Hepatocyte (in vitro differentiated cells): ENCODE data around the gene HAUS1. TPM values are rescaled to one million over a fixed set of nuclear protein-coding genes. Genes with fewer than 3 reads are reported as not detected.

Experiments used
- DNase-seq: peaks from one replicate; pipeline ENCODE4 v3.0.0-alpha.2; 2016; ENCODE audit warnings: low spot score
- H2AFZ ChIP-seq: fragments of 200-600 bp; sonication (generic); 2 replicates; pipeline ENCODE4 v1.6.0; 2016; ENCODE audit warnings: antibody characterized with exemption, mild to moderate bottlenecking
- H3K27ac ChIP-seq: fragments of 200-600 bp; sonication (generic); 2 replicates; pipeline ENCODE4 v1.5.1; 2016; ENCODE audit warnings: mild to moderate bottlenecking
- H3K27me3 ChIP-seq: fragments of 200-600 bp; sonication (generic); 2 replicates; pipeline ENCODE4 v1.6.1; 2016
- H3K36me3 ChIP-seq: fragments of 200-600 bp; sonication (generic); replicated peaks from 2 replicates; pipeline ENCODE4 v1.5.1; 2016; ENCODE audit warnings: low read depth; ENCODE audit not compliant: insufficient read depth
- H3K4me1 ChIP-seq: fragments of 200-600 bp; sonication (generic); 2 replicates; pipeline ENCODE4 v1.5.1; 2016; ENCODE audit warnings: mild to moderate bottlenecking, moderate library complexity; ENCODE audit not compliant: insufficient read depth
- H3K4me2 ChIP-seq: fragments of 200-600 bp; sonication (generic); 2 replicates; pipeline ENCODE4 v1.6.0; 2016
- H3K4me3 ChIP-seq: fragments of 200-600 bp; sonication (generic); 2 replicates; pipeline ENCODE4 v1.5.1; 2016; ENCODE audit warnings: mild to moderate bottlenecking
- H3K79me2 ChIP-seq: fragments of 200-600 bp; sonication (generic); 2 replicates; pipeline ENCODE4 v1.6.0; 2017; ENCODE audit warnings: mild to moderate bottlenecking
- H3K9me2 ChIP-seq: fragments of 200-600 bp; sonication (generic); replicated peaks from 2 replicates; pipeline ENCODE4 v1.6.0; 2017; ENCODE audit warnings: mild to moderate bottlenecking; ENCODE audit not compliant: insufficient read depth
- H3K9me3 ChIP-seq: fragments of 200-600 bp; sonication (generic); 2 replicates; pipeline ENCODE4 v1.5.1; 2016; ENCODE audit warnings: low read depth, mild to moderate bottlenecking
- H4K20me1 ChIP-seq: fragments of 200-600 bp; sonication (generic); 2 replicates; pipeline ENCODE4 v1.6.0; 2016; ENCODE audit warnings: mild to moderate bottlenecking; ENCODE audit not compliant: insufficient read depth, poor library complexity, severe bottlenecking
- EZH2 ChIP-seq: fragments of 200-600 bp; sonication (generic); IDR thresholded peaks from 2 replicates; pipeline ENCODE4 v1.6.1; 2016; ENCODE audit warnings: antibody characterized with exemption, mild to moderate bottlenecking, borderline replicate concordance
- EZH2phosphoT487 ChIP-seq: fragments of 200-600 bp; sonication (generic); IDR thresholded peaks from one replicate; pipeline ENCODE4 v1.6.1; 2018; ENCODE audit warnings: antibody characterized with exemption, mild to moderate bottlenecking, low read depth, moderate library complexity; ENCODE audit not compliant: unreplicated experiment, severe bottlenecking
- WGBS: methylation state at CpG from one replicate; pipeline ENCODE4 v1.1.6; 2016; ENCODE audit warnings: low lambda C conversion rate; ENCODE audit errors: missing lambda C conversion rate; 5-methylcytosine and 5-hydroxymethylcytosine counted together
- polyA plus RNA-seq: library from polyadenylated mRNA; unstranded; fragments of >200 nt; fragmentation: Nextera tagmentation; extraction: Ambion mirVana; gene quantifications from 2 replicates; pipeline ENCODE4 v1.2.1, GENCODE V29; 2016
- total RNA-seq: library from RNA; depleted of rRNA; stranded (reverse); fragments of >200 nt; gene quantifications from 2 replicates; pipeline ENCODE4 v1.2.3, GENCODE V29; 2014
- TF ChIP-seq, protein P1 (sequence below): fragments of 200-600 bp; sonication (generic); IDR thresholded peaks from 2 replicates; pipeline ENCODE4 v1.5.1; 2016; ENCODE audit warnings: antibody characterized with exemption, mild to moderate bottlenecking; ENCODE audit not compliant: poor library complexity

Gene HAUS1
- total and polyA plus RNA-seq, 2 experiments from 2014 or later: 36.5 to 51.8 TPM

DNA sequence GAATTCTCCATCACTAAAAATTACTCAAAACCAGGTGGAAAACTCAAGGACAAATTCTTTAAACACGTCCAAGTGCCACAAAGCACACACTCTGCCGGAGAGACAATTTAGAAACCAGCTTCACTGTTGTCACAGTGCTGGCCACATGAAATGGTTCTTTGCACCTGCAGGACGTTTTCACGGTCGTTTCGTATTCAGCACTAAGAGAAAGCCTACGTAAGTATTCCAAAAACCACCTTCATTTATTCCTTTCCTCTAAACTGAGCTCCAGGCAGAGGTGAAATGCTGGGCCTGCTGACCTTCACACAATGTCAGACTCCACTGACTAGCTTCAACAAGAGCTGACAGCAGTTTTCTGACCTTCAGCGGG, 6.8 kb upstream of the HAUS1 start:
- 2% methylated on average over 8 of the region's 8 CpGs for WGBS
- no peak for DNase-seq
- Histone ChIP-seq H3K9me2 (no peaks in the 10 kb centered on the region), H2AFZ (peak overlapping the region; percentile 92), H3K4me2 (peak overlapping the region; percentile 75), H3K79me2 (peaks cover 61% of the 10 kb centered on the region), H3K4me1 (peaks cover 12% of the 10 kb centered on the region), H3K27ac (peak overlapping the region; percentile 94), H4K20me1 (peaks cover 21% of the 10 kb centered on the region), H3K9me3 (no peaks in the 10 kb centered on the region), H3K4me3 (peak overlapping the region; percentile 85), H3K27me3 (no peaks in the 10 kb centered on the region), H3K36me3 (no peaks in the 10 kb centered on the region)
- no peak for TF ChIP-seq EZH2
- TF ChIP-seq, protein P1, sequence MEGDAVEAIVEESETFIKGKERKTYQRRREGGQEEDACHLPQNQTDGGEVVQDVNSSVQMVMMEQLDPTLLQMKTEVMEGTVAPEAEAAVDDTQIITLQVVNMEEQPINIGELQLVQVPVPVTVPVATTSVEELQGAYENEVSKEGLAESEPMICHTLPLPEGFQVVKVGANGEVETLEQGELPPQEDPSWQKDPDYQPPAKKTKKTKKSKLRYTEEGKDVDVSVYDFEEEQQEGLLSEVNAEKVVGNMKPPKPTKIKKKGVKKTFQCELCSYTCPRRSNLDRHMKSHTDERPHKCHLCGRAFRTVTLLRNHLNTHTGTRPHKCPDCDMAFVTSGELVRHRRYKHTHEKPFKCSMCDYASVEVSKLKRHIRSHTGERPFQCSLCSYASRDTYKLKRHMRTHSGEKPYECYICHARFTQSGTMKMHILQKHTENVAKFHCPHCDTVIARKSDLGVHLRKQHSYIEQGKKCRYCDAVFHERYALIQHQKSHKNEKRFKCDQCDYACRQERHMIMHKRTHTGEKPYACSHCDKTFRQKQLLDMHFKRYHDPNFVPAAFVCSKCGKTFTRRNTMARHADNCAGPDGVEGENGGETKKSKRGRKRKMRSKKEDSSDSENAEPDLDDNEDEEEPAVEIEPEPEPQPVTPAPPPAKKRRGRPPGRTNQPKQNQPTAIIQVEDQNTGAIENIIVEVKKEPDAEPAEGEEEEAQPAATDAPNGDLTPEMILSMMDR: no peak
- no peak for TF ChIP-seq EZH2phosphoT487

GRCh38 chr18:46097801-46098615, 6.2 kb upstream of the HAUS1 start, which contains the start of gene ATP5F1A:
Gene ATP5F1A (minus strand): TSS chr18:46098296. CDS start chr18:46098231, 65 bp downstream.
- no peaks in the 10 kb centered on the region for H3K9me3 ChIP-seq
- no peaks in the 10 kb centered on the region for H3K36me3 ChIP-seq
- H2AFZ ChIP-seq: peak within 1 kb of the TSS; percentile 92
- H3K4me2 ChIP-seq: peak within 1 kb of the TSS; percentile 75
- H3K27me3 ChIP-seq: no peaks in the 10 kb centered on the region
- TF ChIP-seq EZH2phosphoT487 (no peak), EZH2 (no peak)
- TF ChIP-seq, protein P1: no peak
- WGBS: under 1% methylated on average over 52 of the region's 53 CpGs
- peak within 1 kb of the TSS; percentile 85 for H3K4me3 ChIP-seq
- H3K79me2 ChIP-seq: peaks cover 55% of the 10 kb centered on the region
- H3K27ac ChIP-seq: peak within 1 kb of the TSS; percentile 94
- peaks cover 19% of the 10 kb centered on the region for H4K20me1 ChIP-seq
- peaks cover 12% of the 10 kb centered on the region for H3K4me1 ChIP-seq
- DNase-seq: peak; percentile 90
- no peaks in the 10 kb centered on the region for H3K9me2 ChIP-seq

- DNase-seq: no peak
- no peak for TF ChIP-seq EZH2
- TF ChIP-seq EZH2phosphoT487: no peak
- TF ChIP-seq, protein P1: no peak
- 17% methylated on average over 16 of the region's 16 CpGs for WGBS
Measured at GRCh38 chr18:46098616-46098933, 5.6 kb upstream of the HAUS1 start.

More at GRCh38 chr18:46098616-46098933, 5.6 kb upstream of the HAUS1 start:
- H3K9me3 ChIP-seq: no peaks in the 10 kb centered on the region
- peak overlapping the region; percentile 85 for H3K4me3 ChIP-seq
- no peaks in the 10 kb centered on the region for H3K36me3 ChIP-seq
- H3K27ac ChIP-seq: peak overlapping the region; percentile 94
- H2AFZ ChIP-seq: peak overlapping the region; percentile 92
- H3K79me2 ChIP-seq: peaks cover 49% of the 10 kb centered on the region
- peaks cover 13% of the 10 kb centered on the region for H4K20me1 ChIP-seq
- peak overlapping the region; percentile 75 for H3K4me2 ChIP-seq
- H3K9me2 ChIP-seq: no peaks in the 10 kb centered on the region
- H3K4me1 ChIP-seq: peaks cover 12% of the 10 kb centered on the region
- H3K27me3 ChIP-seq: no peaks in the 10 kb centered on the region
